Astrocyte (in vitro differentiated cells and primary cell): ENCODE results near the gene PDLIM5. TPM values are rescaled to one million over a fixed set of nuclear protein-coding genes. Genes with fewer than 3 reads are reported as not detected.

Experiments
- DNase-seq: peaks from one replicate; pipeline ENCODE4 v3.0.0-alpha.2; 2010; ENCODE audit warnings: low read depth
- FAIRE-seq: peaks from 2 replicates; lab custom pipeline; 2011; peaks lifted over from hg19 to GRCh38; lab: Jason Lieb, UNC
- H2AFZ ChIP-seq: 2 replicates; pipeline ENCODE4 v1.6.0; 2012; ENCODE audit warnings: low read depth, low read length, inconsistent platforms
- H3K27ac ChIP-seq: 2 replicates; pipeline ENCODE4 v1.5.1; 2011; ENCODE audit warnings: low read depth, low read length, inconsistent platforms
- H3K27me3 ChIP-seq: 2 replicates; pipeline ENCODE4 v1.6.0; 2011; ENCODE audit warnings: low read length, inconsistent platforms; ENCODE audit not compliant: insufficient read depth
- H3K36me3 ChIP-seq: 2 replicates; pipeline ENCODE4 v1.5.1; 2011; ENCODE audit warnings: low read length, inconsistent platforms; ENCODE audit not compliant: insufficient read depth
- H3K4me1 ChIP-seq: 2 replicates; pipeline ENCODE4 v1.5.1; 2011; ENCODE audit warnings: low read length, inconsistent platforms; ENCODE audit not compliant: insufficient read depth
- H3K4me2 ChIP-seq: 2 replicates; pipeline ENCODE4 v1.6.0; 2012; ENCODE audit warnings: low read length, inconsistent platforms
- H3K4me3 ChIP-seq: 2 replicates; pipeline ENCODE4 v1.5.1; 2011; ENCODE audit warnings: low read depth, mild to moderate bottlenecking, low read length, inconsistent platforms; ENCODE audit not compliant: insufficient read depth
- H3K79me2 ChIP-seq: 2 replicates; pipeline ENCODE4 v1.6.0; 2012; ENCODE audit warnings: mild to moderate bottlenecking, low read length, inconsistent platforms; ENCODE audit not compliant: insufficient read depth
- H3K9ac ChIP-seq: 2 replicates; pipeline ENCODE4 v1.6.0; 2012; ENCODE audit warnings: mild to moderate bottlenecking, low read length, inconsistent platforms
- H3K9me3 ChIP-seq: 2 replicates; pipeline ENCODE4 v1.5.1; 2012; ENCODE audit warnings: low read depth, mild to moderate bottlenecking, low read length, inconsistent platforms; ENCODE audit not compliant: insufficient read depth
- H4K20me1 ChIP-seq: 2 replicates; pipeline ENCODE4 v1.6.0; 2012; ENCODE audit warnings: low read length, inconsistent platforms; ENCODE audit not compliant: insufficient read depth
- H3K27ac Mint-ChIP-seq: one replicate; pipeline ENCODE4 v1.8.0; 2021; ENCODE audit warnings: mild to moderate bottlenecking, mixed read lengths; ENCODE audit not compliant: unreplicated experiment
- H3K27me3 Mint-ChIP-seq: one replicate; pipeline ENCODE4 v1.8.0; 2021; ENCODE audit warnings: low read depth, mixed read lengths; ENCODE audit not compliant: unreplicated experiment
- H3K36me3 Mint-ChIP-seq: one replicate; pipeline ENCODE4 v1.8.0; 2021; ENCODE audit warnings: low read depth, mixed read lengths; ENCODE audit not compliant: unreplicated experiment
- H3K4me1 Mint-ChIP-seq: one replicate; pipeline ENCODE4 v1.8.0; 2021; ENCODE audit warnings: low read depth, mixed read lengths; ENCODE audit not compliant: unreplicated experiment
- H3K4me3 Mint-ChIP-seq: one replicate; pipeline ENCODE4 v1.8.0; 2021; ENCODE audit warnings: mild to moderate bottlenecking, moderate library complexity, mixed read lengths; ENCODE audit not compliant: unreplicated experiment
- H3K9me3 Mint-ChIP-seq: one replicate; pipeline ENCODE4 v1.8.0; 2021; ENCODE audit warnings: mild to moderate bottlenecking, mixed read lengths; ENCODE audit not compliant: unreplicated experiment
- EZH2 ChIP-seq: IDR thresholded peaks from 2 replicates; pipeline ENCODE4 v1.6.1; 2012; ENCODE audit warnings: mild to moderate bottlenecking, low read length, inconsistent platforms; ENCODE audit not compliant: insufficient read depth
- total RNA-seq: library from RNA; stranded (reverse); gene quantifications from 2 replicates; pipeline ENCODE4 v1.2.1, GENCODE V29; 2021
- TF ChIP-seq, protein P1 (sequence below): IDR thresholded peaks from 2 replicates; pipeline ENCODE4 v1.5.1; 2011; ENCODE audit warnings: low read depth, mild to moderate bottlenecking, inconsistent platforms, low read length, moderate library complexity; ENCODE audit not compliant: insufficient read depth

Gene PDLIM5
- total RNA-seq, 1 donor from 2014 or later = 181 TPM

DNA sequence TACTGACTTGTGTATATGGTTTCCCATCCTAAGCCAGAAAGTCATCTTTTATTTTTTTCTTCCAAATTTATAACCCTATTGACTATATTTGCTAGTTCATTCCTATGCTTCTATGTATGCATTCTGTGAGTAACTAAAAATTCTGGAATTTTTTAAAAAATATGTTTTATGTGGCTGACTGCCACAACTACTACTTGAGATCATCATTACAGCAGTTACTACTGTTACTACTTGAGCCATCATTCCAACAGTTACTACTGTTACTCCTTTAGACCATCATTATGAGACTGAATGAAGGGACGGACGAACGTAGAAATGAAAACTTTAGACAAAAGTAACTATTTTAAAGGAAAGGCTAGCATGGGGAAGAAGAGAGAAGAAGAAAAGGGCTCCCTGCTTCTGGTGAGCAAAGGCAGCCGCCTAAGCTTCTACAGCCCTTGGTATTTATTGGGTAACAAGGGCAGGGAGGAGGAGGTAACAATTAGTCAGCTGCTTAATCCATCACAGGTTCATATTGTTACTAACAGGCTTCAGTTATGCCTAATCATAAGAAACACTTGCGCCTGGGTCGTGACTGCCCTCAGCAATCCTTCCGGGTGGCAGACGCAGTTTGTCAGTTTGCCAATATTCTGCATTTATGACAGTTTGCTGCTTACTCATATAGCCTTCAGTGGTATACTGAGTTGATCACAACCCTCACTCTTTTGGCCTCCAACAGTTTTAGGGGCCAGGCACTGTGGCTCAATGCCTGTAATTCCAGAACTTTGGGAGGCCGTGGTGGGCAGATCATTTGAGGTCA, 80.4 kb downstream of the PDLIM5 start:
- Histone ChIP-seq H3K36me3 (peaks cover 9% of the 10 kb centered on the region), H3K9ac (no peak overlapping the region), H3K27me3 (no peaks in the 10 kb centered on the region), H3K27ac (peak overlapping the region; percentile 22), H4K20me1 (peaks cover 37% of the 10 kb centered on the region), H3K79me2 (peaks cover 98% of the 10 kb centered on the region), H3K4me2 (no peak overlapping the region), H3K4me1 (peaks cover 28% of the 10 kb centered on the region), H2AFZ (no peak overlapping the region), H3K4me3 (no peak overlapping the region), H3K9me3 (no peaks in the 10 kb centered on the region)
- DNase-seq (peak; percentile 51), FAIRE-seq (no peak)
- Mint-ChIP-seq H3K4me1 (peaks cover 31% of the 10 kb centered on the region), H3K9me3 (no peaks in the 10 kb centered on the region), H3K4me3 (no peak overlapping the region), H3K36me3 (peaks cover 10% of the 10 kb centered on the region), H3K27ac (no peak overlapping the region), H3K27me3 (no peaks in the 10 kb centered on the region)
- TF ChIP-seq, protein P1, sequence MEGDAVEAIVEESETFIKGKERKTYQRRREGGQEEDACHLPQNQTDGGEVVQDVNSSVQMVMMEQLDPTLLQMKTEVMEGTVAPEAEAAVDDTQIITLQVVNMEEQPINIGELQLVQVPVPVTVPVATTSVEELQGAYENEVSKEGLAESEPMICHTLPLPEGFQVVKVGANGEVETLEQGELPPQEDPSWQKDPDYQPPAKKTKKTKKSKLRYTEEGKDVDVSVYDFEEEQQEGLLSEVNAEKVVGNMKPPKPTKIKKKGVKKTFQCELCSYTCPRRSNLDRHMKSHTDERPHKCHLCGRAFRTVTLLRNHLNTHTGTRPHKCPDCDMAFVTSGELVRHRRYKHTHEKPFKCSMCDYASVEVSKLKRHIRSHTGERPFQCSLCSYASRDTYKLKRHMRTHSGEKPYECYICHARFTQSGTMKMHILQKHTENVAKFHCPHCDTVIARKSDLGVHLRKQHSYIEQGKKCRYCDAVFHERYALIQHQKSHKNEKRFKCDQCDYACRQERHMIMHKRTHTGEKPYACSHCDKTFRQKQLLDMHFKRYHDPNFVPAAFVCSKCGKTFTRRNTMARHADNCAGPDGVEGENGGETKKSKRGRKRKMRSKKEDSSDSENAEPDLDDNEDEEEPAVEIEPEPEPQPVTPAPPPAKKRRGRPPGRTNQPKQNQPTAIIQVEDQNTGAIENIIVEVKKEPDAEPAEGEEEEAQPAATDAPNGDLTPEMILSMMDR = no peak
- no peak for TF ChIP-seq EZH2

DNA sequence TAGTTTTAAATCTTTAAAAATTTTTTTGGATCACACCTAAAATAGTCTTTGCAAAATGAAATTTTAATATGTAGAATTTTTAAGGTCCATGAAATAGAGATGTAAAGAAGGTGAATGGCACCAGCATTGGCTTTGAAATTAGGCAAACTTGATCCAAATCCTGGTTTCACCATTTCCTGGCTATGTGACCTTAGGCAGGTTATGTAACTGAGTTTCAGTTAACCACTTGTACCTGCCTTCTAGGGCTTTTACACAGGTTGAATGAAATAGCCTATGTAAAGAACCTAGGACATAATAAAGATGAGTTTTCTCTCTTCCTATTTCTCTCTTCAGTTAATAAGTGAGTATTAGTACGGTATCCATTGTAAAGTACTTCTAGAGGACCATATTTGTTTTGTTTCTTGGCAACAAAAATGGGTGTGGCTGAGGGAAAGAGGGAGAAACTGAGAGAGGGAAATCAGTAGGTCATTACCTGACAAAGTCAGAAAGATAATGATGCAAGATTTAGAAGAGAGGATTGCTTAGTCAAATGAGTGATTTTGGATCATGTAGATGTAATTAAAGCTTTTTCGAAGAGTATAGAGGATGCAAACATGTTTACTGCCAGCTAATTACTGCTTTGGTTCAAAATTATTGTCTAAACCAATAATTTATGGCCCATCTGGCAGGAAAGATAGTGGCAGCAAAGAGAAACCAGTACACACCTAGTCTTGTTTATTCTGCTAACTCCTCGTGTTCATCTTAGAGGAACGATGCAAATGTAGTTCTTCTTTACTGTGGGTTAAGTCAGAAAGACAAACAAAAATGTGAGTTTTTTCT, 81.9 kb downstream of the PDLIM5 start:
- Mint-ChIP-seq H3K27me3 (no peaks in the 10 kb centered on the region), H3K4me3 (no peak overlapping the region), H3K36me3 (peaks cover 6% of the 10 kb centered on the region), H3K27ac (no peak overlapping the region), H3K9me3 (no peaks in the 10 kb centered on the region), H3K4me1 (peaks cover 36% of the 10 kb centered on the region)
- no peak for TF ChIP-seq EZH2
- TF ChIP-seq, protein P1 = no peak
- Histone ChIP-seq H3K79me2 (peaks cover 98% of the 10 kb centered on the region), H3K27ac (no peak overlapping the region), H3K4me1 (peaks cover 40% of the 10 kb centered on the region), H3K27me3 (no peaks in the 10 kb centered on the region), H3K9me3 (no peaks in the 10 kb centered on the region), H4K20me1 (peaks cover 31% of the 10 kb centered on the region), H3K36me3 (no peaks in the 10 kb centered on the region), H2AFZ (no peak overlapping the region), H3K9ac (no peak overlapping the region), H3K4me2 (no peak overlapping the region), H3K4me3 (no peak overlapping the region)
- DNase-seq = no peak
- peak; percentile 32 for FAIRE-seq
